IPS DF 6.9 (cell line): ENCODE results near the gene CARS1.

Experiments
- DNase-seq: peaks from one replicate; pipeline ENCODE4 v3.0.0-alpha.2; 2013; ENCODE audit warnings: low read depth, low spot score
- H3K27ac ChIP-seq: one replicate; pipeline ENCODE4 v1.5.1; 2013; ENCODE audit warnings: low read length, control low read depth
- H3K27me3 ChIP-seq: 2 replicates; pipeline ENCODE4 v1.6.1; 2013; ENCODE audit warnings: mild to moderate bottlenecking, low read length; ENCODE audit not compliant: control insufficient read depth, insufficient read depth
- H3K36me3 ChIP-seq: 2 replicates; pipeline ENCODE4 v1.6.1; 2013; ENCODE audit warnings: low read length; ENCODE audit not compliant: control insufficient read depth, insufficient read depth
- H3K4me1 ChIP-seq: 2 replicates; pipeline ENCODE4 v1.6.1; 2013; ENCODE audit warnings: low read length; ENCODE audit not compliant: control insufficient read depth, insufficient read depth
- H3K4me3 ChIP-seq: 2 replicates; pipeline ENCODE4 v1.5.1; 2013; ENCODE audit warnings: mild to moderate bottlenecking, low read length
- H3K9me3 ChIP-seq: 2 replicates; pipeline ENCODE4 v1.6.1; 2013; ENCODE audit warnings: low read length, inconsistent platforms; ENCODE audit not compliant: control insufficient read depth, insufficient read depth
- WGBS: extraction: QIAGEN DNeasy Blood & Tissue Kit; methylation state at CpG from one replicate; pipeline ENCODE4 v1.1.7; 2013; ENCODE audit warnings: mixed read lengths, missing lambda C conversion rate; ENCODE audit not compliant: insufficient read length, insufficient coverage; 5-methylcytosine and 5-hydroxymethylcytosine counted together

CARS1 gene

DNA sequence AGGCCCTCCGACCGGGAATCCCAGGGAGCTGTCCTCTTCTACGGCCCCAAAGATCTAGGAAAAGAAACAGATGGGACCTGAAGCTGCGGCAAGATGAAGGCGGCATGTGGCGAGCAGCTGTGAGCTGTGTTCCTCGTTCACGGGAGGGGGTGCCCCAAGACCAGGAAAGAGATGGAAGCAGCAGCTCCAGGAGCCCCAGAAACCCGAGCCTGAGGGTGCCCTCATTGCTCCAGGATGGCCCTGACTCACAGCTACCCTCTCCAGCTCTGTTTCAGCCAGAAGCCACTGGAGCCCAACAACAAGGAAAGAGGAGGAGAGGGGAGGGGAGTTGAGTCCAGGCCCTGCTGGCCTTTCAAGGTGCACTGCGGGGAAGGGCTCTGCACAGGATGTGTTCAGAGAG, 41.4 kb downstream of the CARS1 start:
- no peak for DNase-seq
- Histone ChIP-seq H3K27me3 (no peaks in the 10 kb centered on the region), H3K4me3 (no peak overlapping the region), H3K9me3 (no peaks in the 10 kb centered on the region), H3K4me1 (no peaks in the 10 kb centered on the region), H3K27ac (no peak overlapping the region), H3K36me3 (peaks cover 43% of the 10 kb centered on the region)
- no CpG with 5 or more reads among the region's 10 CpGs for WGBS

- H3K36me3 ChIP-seq = peaks cover 45% of the 10 kb centered on the region
- H3K4me3 ChIP-seq = no peak overlapping the region
- no peaks in the 10 kb centered on the region for H3K9me3 ChIP-seq
- H3K27me3 ChIP-seq = no peaks in the 10 kb centered on the region
- no CpG with 5 or more reads among the region's 4 CpGs for WGBS
- no peaks in the 10 kb centered on the region for H3K4me1 ChIP-seq
- DNase-seq = no peak
- H3K27ac ChIP-seq = no peak overlapping the region
Measured at GRCh38 chr11:3014943-3015342, 42.3 kb downstream of the CARS1 start.

DNA sequence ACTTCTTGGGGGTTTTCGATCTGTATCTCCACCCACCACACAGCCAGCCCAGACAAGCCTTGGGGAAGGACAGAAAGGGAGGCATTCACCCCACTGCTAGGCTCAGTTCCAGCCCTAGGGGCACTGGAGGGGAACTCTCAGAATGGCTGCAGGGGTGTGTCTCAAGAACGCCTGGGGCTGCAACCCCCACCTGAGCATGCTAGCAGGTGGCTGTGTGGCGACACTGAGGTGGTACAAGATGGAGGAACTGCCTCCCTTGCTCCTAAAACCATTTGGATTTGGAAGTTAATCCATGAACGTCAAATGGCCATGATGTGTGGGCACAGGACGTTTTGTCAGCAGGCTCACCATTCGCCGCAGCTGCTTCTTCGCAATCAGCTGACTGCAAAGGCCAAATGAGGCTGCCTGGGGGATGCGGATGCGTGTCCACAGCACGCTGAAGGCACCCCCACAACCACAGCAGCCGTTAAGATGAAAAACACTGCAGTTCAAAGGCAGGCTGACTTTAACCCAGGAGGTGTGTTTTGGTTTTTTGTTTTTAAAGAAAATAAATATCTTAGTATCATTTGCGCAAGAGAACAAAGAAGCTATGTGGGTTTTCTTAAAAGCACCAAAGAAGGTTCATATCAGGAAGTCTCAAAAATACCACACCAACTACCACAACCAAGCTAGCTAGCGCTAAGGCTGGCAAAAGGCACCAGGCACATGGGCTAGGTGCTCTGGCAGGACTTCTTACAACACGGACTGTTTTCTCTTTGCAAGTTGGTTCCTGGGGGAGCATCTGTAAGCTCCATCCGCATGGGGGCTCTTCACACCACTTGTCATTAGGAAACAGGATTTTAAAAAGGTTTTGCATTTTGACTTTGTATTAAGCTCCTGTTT, 42.9 kb downstream of the CARS1 start:
- H3K27ac ChIP-seq = no peak overlapping the region
- H3K36me3 ChIP-seq = peaks cover 50% of the 10 kb centered on the region
- H3K4me1 ChIP-seq = no peaks in the 10 kb centered on the region
- WGBS = no CpG with 5 or more reads among the region's 16 CpGs
- H3K4me3 ChIP-seq = no peak overlapping the region
- H3K9me3 ChIP-seq = no peaks in the 10 kb centered on the region
- DNase-seq = no peak
- H3K27me3 ChIP-seq = no peaks in the 10 kb centered on the region

GRCh38 chr11:3011891-3012885, 45.0 kb downstream of the CARS1 start:
- Histone ChIP-seq H3K4me3 (no peak overlapping the region), H3K27me3 (no peaks in the 10 kb centered on the region), H3K36me3 (peaks cover 40% of the 10 kb centered on the region), H3K4me1 (no peaks in the 10 kb centered on the region), H3K9me3 (no peaks in the 10 kb centered on the region), H3K27ac (no peak overlapping the region)
- no peak for DNase-seq
- no CpG with 5 or more reads among the region's 31 CpGs for WGBS

- Histone ChIP-seq H3K4me3 (no peak overlapping the region), H3K27me3 (no peaks in the 10 kb centered on the region), H3K9me3 (no peaks in the 10 kb centered on the region), H3K27ac (no peak overlapping the region), H3K4me1 (no peaks in the 10 kb centered on the region; the same call in 1 of the 2 replicates), H3K36me3 (peaks cover 35% of the 10 kb centered on the region)
- DNase-seq = no peak
- WGBS = no CpG with 5 or more reads among the region's 13 CpGs
Measured at GRCh38 chr11:3010521-3011275, 46.5 kb downstream of the CARS1 start.

DNA sequence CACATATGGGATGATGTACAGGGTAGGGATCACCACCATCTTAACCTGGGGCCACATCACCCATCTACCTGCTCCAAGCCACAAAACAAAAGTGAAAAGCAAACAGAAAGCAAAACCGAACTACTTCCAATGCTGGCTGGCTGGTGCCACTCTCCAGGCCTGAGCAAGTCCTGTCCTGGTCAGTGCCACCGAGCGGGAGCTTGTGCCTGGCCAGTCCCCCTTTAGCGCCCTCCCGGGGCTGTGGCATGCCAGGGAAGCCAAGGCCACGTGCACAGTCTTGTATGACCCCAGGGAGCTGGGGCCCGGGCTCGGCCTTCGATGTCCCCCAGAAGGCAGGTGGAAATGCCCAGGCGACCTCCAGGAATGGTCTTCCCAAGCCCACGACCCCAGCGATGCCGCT, 47.2 kb downstream of the CARS1 start:
- no CpG with 5 or more reads among the region's 13 CpGs for WGBS
- Histone ChIP-seq H3K4me3 (no peak overlapping the region), H3K27me3 (no peaks in the 10 kb centered on the region), H3K36me3 (peaks cover 28% of the 10 kb centered on the region), H3K4me1 (no peaks in the 10 kb centered on the region; the same call in 1 of the 2 replicates), H3K27ac (no peak overlapping the region), H3K9me3 (no peaks in the 10 kb centered on the region)
- DNase-seq = no peak

DNA sequence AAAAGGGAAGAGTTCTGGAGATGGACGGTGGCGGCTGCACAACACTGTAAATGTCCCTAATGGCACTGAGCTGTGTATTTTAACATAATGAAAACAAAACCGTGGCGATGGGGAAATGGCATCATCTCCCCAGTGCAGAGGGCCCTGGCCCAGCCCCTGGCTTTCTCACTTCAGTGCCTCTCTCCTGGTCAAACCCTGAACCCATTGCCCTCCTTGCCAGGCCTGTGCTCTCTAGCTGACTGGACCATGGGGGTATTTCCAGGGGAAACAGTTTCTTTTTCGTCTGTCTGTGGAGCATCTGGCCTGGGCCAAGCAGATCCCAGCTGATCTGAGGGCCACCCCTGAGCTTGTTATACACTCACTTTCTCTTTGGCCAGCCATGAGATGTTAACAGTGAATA, 47.7 kb downstream of the CARS1 start:
- no peak for DNase-seq
- Histone ChIP-seq H3K27ac (no peak overlapping the region), H3K36me3 (peaks cover 29% of the 10 kb centered on the region), H3K4me3 (no peak overlapping the region), H3K27me3 (no peaks in the 10 kb centered on the region), H3K4me1 (no peaks in the 10 kb centered on the region; the same call in 1 of the 2 replicates), H3K9me3 (no peaks in the 10 kb centered on the region)
- no CpG with 5 or more reads among the region's 5 CpGs for WGBS

DNA sequence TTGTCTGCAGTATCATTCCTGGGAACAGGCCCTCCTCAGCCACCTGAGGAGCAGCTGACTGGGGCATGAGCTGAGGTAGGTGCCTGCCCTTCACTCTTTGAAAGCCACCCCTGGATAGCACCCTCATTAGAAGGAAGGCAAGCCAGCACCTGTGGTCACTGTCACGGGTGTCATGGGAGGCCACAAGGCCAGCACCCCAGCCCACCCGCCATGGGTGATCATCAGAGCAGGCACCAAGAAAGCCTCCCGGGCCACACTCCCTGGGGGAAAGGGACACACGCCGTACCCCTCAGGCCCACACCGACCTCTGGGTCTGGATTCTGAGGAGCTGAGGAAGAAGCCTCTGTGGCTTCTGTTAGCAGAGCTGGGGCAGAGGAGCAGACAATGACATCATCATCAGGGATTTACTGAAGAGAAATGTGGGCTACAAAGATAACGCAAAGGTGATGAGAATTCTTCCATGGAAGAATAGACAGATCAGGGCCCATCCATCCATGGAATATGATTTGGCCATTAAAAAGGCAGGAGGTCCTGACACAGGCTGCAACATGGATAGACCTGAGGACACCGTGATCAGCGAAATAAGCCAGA, 48.4 kb downstream of the CARS1 start:
- H3K4me1 ChIP-seq = no peaks in the 10 kb centered on the region; the same call in 1 of the 2 replicates
- H3K27me3 ChIP-seq = no peaks in the 10 kb centered on the region
- H3K4me3 ChIP-seq = no peak overlapping the region
- WGBS = no CpG with 5 or more reads among the region's 9 CpGs
- peaks cover 33% of the 10 kb centered on the region for H3K36me3 ChIP-seq
- no peak overlapping the region for H3K27ac ChIP-seq
- H3K9me3 ChIP-seq = no peaks in the 10 kb centered on the region
- DNase-seq = no peak

DNA sequence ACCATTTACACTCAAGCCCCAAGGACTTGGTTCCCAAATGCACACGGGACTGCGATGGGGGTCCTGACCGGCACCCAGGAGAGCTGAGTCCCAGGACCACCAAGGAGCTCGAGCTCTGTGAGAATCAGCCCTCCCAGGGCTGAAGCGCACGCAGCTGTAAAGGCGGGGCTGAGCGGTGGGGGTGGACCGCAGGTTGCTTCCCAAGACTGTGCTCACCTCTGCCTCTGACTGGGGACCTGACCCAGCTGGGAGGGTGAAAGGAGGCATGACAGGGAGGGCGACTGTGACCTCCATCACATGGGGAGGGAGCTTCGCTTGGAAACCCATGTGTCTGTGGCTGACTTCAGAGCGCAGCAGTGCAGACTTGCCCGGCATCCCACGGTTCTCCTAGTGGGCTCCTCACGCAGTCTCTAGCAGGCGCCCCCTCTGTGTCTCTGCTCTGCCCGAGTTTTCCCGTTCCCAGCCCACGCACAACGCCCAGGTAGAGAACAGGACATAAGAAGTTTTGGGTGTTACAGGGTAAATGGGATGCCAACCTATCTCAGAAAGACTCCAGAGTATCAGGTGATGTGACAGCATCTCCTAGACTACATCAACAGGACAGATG, 49.7 kb downstream of the CARS1 start:
- Histone ChIP-seq H3K4me3 (no peak overlapping the region), H3K27me3 (no peaks in the 10 kb centered on the region), H3K36me3 (peaks cover 39% of the 10 kb centered on the region), H3K9me3 (no peaks in the 10 kb centered on the region), H3K4me1 (no peaks in the 10 kb centered on the region; the same call in 1 of the 2 replicates), H3K27ac (no peak overlapping the region)
- no CpG with 5 or more reads among the region's 20 CpGs for WGBS
- DNase-seq = no peak
